Neural progenitor cell (in vitro differentiated cells): Measurements from ENCODE around the gene BCR. TPM values are rescaled to one million over a fixed set of nuclear protein-coding genes. Genes with fewer than 3 reads are reported as not detected.
A peak's percentile ranks its signal among the peaks of the same experiment; 100 is the strongest.

Source experiments
- DNase-seq: peaks from one replicate; pipeline ENCODE4 v3.0.0-alpha.2; 2016; ENCODE audit warnings: low spot score
- H2AFZ ChIP-seq: fragments of 200-600 bp; sonication (generic); replicated peaks from 2 replicates; pipeline ENCODE4 v1.6.1; 2016; ENCODE audit warnings: antibody characterized with exemption
- H3F3A ChIP-seq: fragments of 200-600 bp; sonication (generic); 2 replicates; pipeline ENCODE4 v1.6.1; 2016; ENCODE audit warnings: antibody characterized with exemption, low read depth
- H3K27ac ChIP-seq: fragments of 200-600 bp; sonication (generic); 2 replicates; pipeline ENCODE4 v1.5.1; 2016; ENCODE audit warnings: mild to moderate bottlenecking
- H3K27me3 ChIP-seq: fragments of 200-600 bp; sonication (generic); 2 replicates; pipeline ENCODE4 v1.6.1; 2016; ENCODE audit warnings: mild to moderate bottlenecking, moderate library complexity
- H3K36me3 ChIP-seq: fragments of 200-600 bp; sonication (generic); 2 replicates; pipeline ENCODE4 v1.5.1; 2016
- H3K4me1 ChIP-seq: fragments of 200-600 bp; sonication (generic); 2 replicates; pipeline ENCODE4 v1.6.1; 2016; ENCODE audit warnings: mixed run types
- H3K4me2 ChIP-seq: fragments of 200-600 bp; sonication (generic); 2 replicates; pipeline ENCODE4 v1.6.1; 2016
- H3K4me3 ChIP-seq: fragments of 200-600 bp; sonication (generic); 2 replicates; pipeline ENCODE4 v1.5.1; 2016
- H3K79me2 ChIP-seq: fragments of 200-600 bp; sonication (generic); 2 replicates; pipeline ENCODE4 v1.6.1; 2016; ENCODE audit warnings: low read depth
- H3K9ac ChIP-seq: fragments of 200-600 bp; sonication (generic); 2 replicates; pipeline ENCODE4 v1.6.1; 2016
- H3K9me3 ChIP-seq: fragments of 200-600 bp; sonication (generic); 2 replicates; pipeline ENCODE4 v1.5.1; 2016; ENCODE audit warnings: low read depth
- H4K20me1 ChIP-seq: fragments of 200-600 bp; sonication (generic); 2 replicates; pipeline ENCODE4 v1.6.1; 2016; ENCODE audit warnings: low read depth
- H3K27ac Mint-ChIP-seq: 3 replicates; pipeline ENCODE4 v1.8.0; 2021; ENCODE audit warnings: mixed read lengths
- H3K27me3 Mint-ChIP-seq: 2 replicates; pipeline ENCODE4 v1.8.0; 2022; ENCODE audit warnings: low read depth, mild to moderate bottlenecking, inconsistent platforms, moderate library complexity, mixed read lengths; ENCODE audit not compliant: insufficient read depth
- H3K36me3 Mint-ChIP-seq: 3 replicates; pipeline ENCODE4 v1.8.0; 2021; ENCODE audit warnings: mixed read lengths
- H3K4me1 Mint-ChIP-seq: 3 replicates; pipeline ENCODE4 v1.8.0; 2021; ENCODE audit warnings: mixed read lengths
- H3K4me3 Mint-ChIP-seq: 3 replicates; pipeline ENCODE4 v1.8.0; 2021; ENCODE audit warnings: mild to moderate bottlenecking, moderate library complexity, mixed read lengths
- H3K9me3 Mint-ChIP-seq: 3 replicates; pipeline ENCODE4 v1.8.0; 2020; ENCODE audit warnings: mixed read lengths
- CTCF ChIP-seq: fragments of 200-600 bp; sonication (generic); IDR thresholded peaks from 2 replicates; pipeline ENCODE4 v1.5.1; 2017; ENCODE audit warnings: antibody characterized with exemption, mild to moderate bottlenecking
- EZH2 ChIP-seq: fragments of 200-600 bp; sonication (generic); IDR thresholded peaks from 2 replicates; pipeline ENCODE4 v1.6.1; 2017; ENCODE audit warnings: antibody characterized with exemption, mild to moderate bottlenecking, moderate library complexity
- EZH2phosphoT487 ChIP-seq: fragments of 200-600 bp; sonication (generic); IDR thresholded peaks from 2 replicates; pipeline ENCODE4 v1.6.1; 2017; ENCODE audit warnings: antibody characterized with exemption
- total RNA-seq: library from RNA; depleted of rRNA; stranded (reverse); fragments of >200 nt; gene quantifications from 2 replicates; pipeline ENCODE4 v1.2.3, GENCODE V29; 2015; ENCODE audit warnings: low replicate concordance

BCR gene
- total RNA-seq, 1 donor from 2014 or later = 35.5 TPM

DNA sequence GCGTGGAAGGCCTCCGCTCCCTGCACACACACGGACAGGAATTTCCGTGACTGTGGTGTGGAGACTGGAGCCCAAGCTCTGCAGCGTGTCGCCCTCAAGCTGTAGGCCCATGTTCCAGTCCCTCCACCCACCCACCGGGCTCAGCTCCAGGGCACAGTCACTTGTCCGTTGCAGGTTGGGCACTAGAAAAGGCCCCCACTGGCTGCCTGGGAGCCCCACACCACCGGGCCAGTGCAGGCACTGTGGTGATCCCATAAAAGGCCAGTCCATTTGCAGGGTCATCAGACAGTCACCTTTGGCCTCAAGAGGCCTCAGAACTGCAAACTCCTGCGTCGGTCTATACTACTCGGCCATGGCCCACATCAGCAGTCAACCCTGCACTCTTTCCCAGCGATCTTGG, 18.7 kb upstream of the BCR start:
- Histone ChIP-seq H4K20me1 (no peaks in the 10 kb centered on the region), H3K4me2 (no peak overlapping the region), H3K27me3 (no peaks in the 10 kb centered on the region), H2AFZ (no peak overlapping the region), H3K9me3 (no peaks in the 10 kb centered on the region), H3K36me3 (no peaks in the 10 kb centered on the region), H3K79me2 (no peaks in the 10 kb centered on the region), H3K9ac (no peak overlapping the region), H3K4me3 (no peak overlapping the region), H3K27ac (no peak overlapping the region), H3F3A (no peaks in the 10 kb centered on the region), H3K4me1 (peaks cover 5% of the 10 kb centered on the region)
- DNase-seq = no peak
- H3K36me3 Mint-ChIP-seq = no peaks in the 10 kb centered on the region
- no peak overlapping the region for H3K4me3 Mint-ChIP-seq
- H3K9me3 Mint-ChIP-seq = no peaks in the 10 kb centered on the region
- TF ChIP-seq EZH2 (no peak), CTCF (no peak), EZH2phosphoT487 (no peak)
- H3K4me1 Mint-ChIP-seq = peaks cover 19% of the 10 kb centered on the region
- H3K27me3 Mint-ChIP-seq = peaks cover 2% of the 10 kb centered on the region
- no peak overlapping the region for H3K27ac Mint-ChIP-seq

DNA sequence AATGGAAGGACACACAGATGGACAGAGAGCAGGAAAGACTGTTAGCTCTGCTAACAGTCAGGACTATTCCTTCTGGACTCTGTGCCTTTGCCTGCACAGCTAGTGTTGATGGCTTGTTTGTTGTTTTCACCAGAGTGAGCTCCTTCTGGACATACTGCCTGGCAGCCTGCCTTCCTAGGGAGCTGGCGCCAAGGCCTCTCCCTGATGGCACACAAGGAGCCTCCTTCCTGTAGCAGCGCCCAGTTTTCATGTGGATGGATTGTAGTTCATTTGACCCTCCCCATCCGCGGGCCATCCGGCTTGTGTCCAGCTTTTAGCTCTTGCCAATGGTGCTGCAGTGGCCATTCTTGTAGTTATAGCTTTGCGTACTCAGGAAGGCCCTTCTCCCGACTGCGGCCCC, 16.6 kb upstream of the BCR start:
- TF ChIP-seq EZH2phosphoT487 = no peak
- no peak for TF ChIP-seq CTCF
- TF ChIP-seq EZH2 = no peak
- no peaks in the 10 kb centered on the region for H3F3A ChIP-seq
- no peak for DNase-seq
- no peaks in the 10 kb centered on the region for H3K79me2 ChIP-seq
- no peaks in the 10 kb centered on the region for H3K36me3 ChIP-seq
- no peaks in the 10 kb centered on the region for H3K27me3 ChIP-seq
- no peak overlapping the region for H2AFZ ChIP-seq
- no peaks in the 10 kb centered on the region for H3K9me3 ChIP-seq
- H4K20me1 ChIP-seq = no peaks in the 10 kb centered on the region
- no peak overlapping the region for H3K9ac ChIP-seq
- H3K27ac Mint-ChIP-seq = no peak overlapping the region
- H3K36me3 Mint-ChIP-seq = no peaks in the 10 kb centered on the region
- H3K4me3 ChIP-seq = no peak overlapping the region
- H3K4me2 ChIP-seq = no peak overlapping the region
- peaks cover 2% of the 10 kb centered on the region for H3K27me3 Mint-ChIP-seq
- no peak overlapping the region for H3K27ac ChIP-seq
- peaks cover 15% of the 10 kb centered on the region for H3K4me1 ChIP-seq
- H3K4me1 Mint-ChIP-seq = peaks cover 35% of the 10 kb centered on the region
- no peaks in the 10 kb centered on the region for H3K9me3 Mint-ChIP-seq
- H3K4me3 Mint-ChIP-seq = no peak overlapping the region

- Mint-ChIP-seq H3K27ac (peak overlapping the region; percentile 81), H3K4me3 (no peak overlapping the region), H3K4me1 (peaks cover 38% of the 10 kb centered on the region), H3K27me3 (peaks cover 3% of the 10 kb centered on the region), H3K36me3 (no peaks in the 10 kb centered on the region), H3K9me3 (no peaks in the 10 kb centered on the region)
- TF ChIP-seq EZH2 (no peak), EZH2phosphoT487 (no peak), CTCF (no peak)
- no peaks in the 10 kb centered on the region for H3K9me3 ChIP-seq
- H2AFZ ChIP-seq = no peak overlapping the region
- no peaks in the 10 kb centered on the region for H3K36me3 ChIP-seq
- no peak overlapping the region for H3K4me3 ChIP-seq
- H3K9ac ChIP-seq = no peak overlapping the region
- H4K20me1 ChIP-seq = no peaks in the 10 kb centered on the region
- H3K27me3 ChIP-seq = no peaks in the 10 kb centered on the region
- no peak for DNase-seq
- H3F3A ChIP-seq = no peaks in the 10 kb centered on the region
- H3K27ac ChIP-seq = no peak overlapping the region
- H3K4me2 ChIP-seq = no peak overlapping the region
- peaks cover 18% of the 10 kb centered on the region for H3K4me1 ChIP-seq
- H3K79me2 ChIP-seq = no peaks in the 10 kb centered on the region
Measured at GRCh38 chr22:23164091-23164490, 16.2 kb upstream of the BCR start.
